Caco-2 (cell line): ENCODE results near the gene CERS6. TPM values are rescaled to one million over a fixed set of nuclear protein-coding genes. Genes with fewer than 3 reads are reported as not detected.
"Not testable (repeated sequence)": the region's sequence is repeated elsewhere in the genome, so short reads cannot be mapped to it uniquely, and the experiment has no call there.

ENCODE experiments used
- BruUV-seq: library from RNA; stranded (reverse); fragments of 400-500 nt; replicated peaks from 2 replicates; lab custom pipeline; 2021; lab: Mats Ljungman, UMichigan
- CTCF ChIA-PET: fragments of 300-600 bp; sonication (Branson Sonifier 250); formaldehyde crosslinking; loops from one replicate; lab custom pipeline; 2022; ENCODE audit warnings: antibody characterized with exemption; lab: Charles Lee
- POLR2A ChIA-PET: fragments of 300-600 bp; sonication (Branson Sonifier 250); formaldehyde crosslinking; loops from one replicate; lab custom pipeline; 2022; ENCODE audit warnings: antibody characterized with exemption; lab: Charles Lee
- DNase-seq, 2 experiments: peaks; one replicate each; pipeline versions ENCODE4 v3.0.0 to v3.0.0-alpha.2; 2020 to 2022
- H3K27me3 ChIP-seq: replicated peaks from 2 replicates; pipeline ENCODE4 v1.6.0; 2011; ENCODE audit warnings: low read length; ENCODE audit not compliant: control insufficient read depth, insufficient read depth
- H3K36me3 ChIP-seq: 2 replicates; pipeline ENCODE4 v1.5.1; 2011; ENCODE audit warnings: low read length; ENCODE audit not compliant: control insufficient read depth, insufficient read depth
- H3K4me1 ChIP-seq: fragments of 250-450 bp; sonication (Bioruptor Pico); 2 replicates; pipeline ENCODE4 v1.5.1; 2020; ENCODE audit warnings: mild to moderate bottlenecking
- H3K4me3 ChIP-seq: 2 replicates; pipeline ENCODE4 v1.5.1; 2011; ENCODE audit warnings: low read depth, mild to moderate bottlenecking, control low read depth, low read length
- H3K9me3 ChIP-seq: fragments of 250-450 bp; sonication (Bioruptor Pico); 2 replicates; pipeline ENCODE4 v1.5.1; 2020; ENCODE audit warnings: mild to moderate bottlenecking, moderate library complexity
- H3K27ac Mint-ChIP-seq: one replicate; pipeline ENCODE4 v1.8.0; 2022; ENCODE audit warnings: mixed read lengths; ENCODE audit not compliant: unreplicated experiment
- H3K27me3 Mint-ChIP-seq: one replicate; pipeline ENCODE4 v1.8.0; 2022; ENCODE audit warnings: mixed read lengths; ENCODE audit not compliant: insufficient read depth, unreplicated experiment
- H3K36me3 Mint-ChIP-seq: one replicate; pipeline ENCODE4 v1.8.0; 2022; ENCODE audit warnings: mild to moderate bottlenecking, mixed read lengths; ENCODE audit not compliant: insufficient read depth, unreplicated experiment
- H3K4me1 Mint-ChIP-seq: one replicate; pipeline ENCODE4 v1.8.0; 2022; ENCODE audit warnings: low read depth, mixed read lengths; ENCODE audit not compliant: unreplicated experiment
- H3K4me3 Mint-ChIP-seq: one replicate; pipeline ENCODE4 v1.8.0; 2022; ENCODE audit warnings: mild to moderate bottlenecking, moderate library complexity, mixed read lengths; ENCODE audit not compliant: unreplicated experiment
- H3K9me3 Mint-ChIP-seq: one replicate; pipeline ENCODE4 v1.8.0; 2022; ENCODE audit warnings: mixed read lengths; ENCODE audit not compliant: unreplicated experiment
- CTCF ChIP-seq, 2 experiments: fragments of 200-600 bp in 1 of 2; IDR thresholded peaks; 1 replicate in 1 of 2; 2 replicates in 1 of 2; pipeline versions ENCODE4 v1.5.1 to v1.8.0; 2011 to 2022; ENCODE audit warnings: antibody characterized with exemption in 1 of 2, control low read depth in 1 of 2, inconsistent platforms in 1 of 2, low read depth in 1 of 2, low read length in 1 of 2, mild to moderate bottlenecking in 1 of 2, moderate library complexity in 1 of 2; ENCODE audit not compliant: insufficient read depth in 1 of 2, severe bottlenecking in 1 of 2, unreplicated experiment in 1 of 2
- intact Hi-C: fragments of 100-400 bp; cut with micrococcal nuclease; formaldehyde crosslinking; loops from one replicate; pipeline ENCODE4 v1.10.0; 2022; ENCODE audit not compliant: unreplicated experiment
- total RNA-seq: library from RNA; stranded (reverse); gene quantifications from 2 replicates; pipeline ENCODE4 v1.2.3, GENCODE V29; 2022

CERS6 gene
- total RNA-seq, 1 experiment from 2014 or later: 32.7 TPM

DNA sequence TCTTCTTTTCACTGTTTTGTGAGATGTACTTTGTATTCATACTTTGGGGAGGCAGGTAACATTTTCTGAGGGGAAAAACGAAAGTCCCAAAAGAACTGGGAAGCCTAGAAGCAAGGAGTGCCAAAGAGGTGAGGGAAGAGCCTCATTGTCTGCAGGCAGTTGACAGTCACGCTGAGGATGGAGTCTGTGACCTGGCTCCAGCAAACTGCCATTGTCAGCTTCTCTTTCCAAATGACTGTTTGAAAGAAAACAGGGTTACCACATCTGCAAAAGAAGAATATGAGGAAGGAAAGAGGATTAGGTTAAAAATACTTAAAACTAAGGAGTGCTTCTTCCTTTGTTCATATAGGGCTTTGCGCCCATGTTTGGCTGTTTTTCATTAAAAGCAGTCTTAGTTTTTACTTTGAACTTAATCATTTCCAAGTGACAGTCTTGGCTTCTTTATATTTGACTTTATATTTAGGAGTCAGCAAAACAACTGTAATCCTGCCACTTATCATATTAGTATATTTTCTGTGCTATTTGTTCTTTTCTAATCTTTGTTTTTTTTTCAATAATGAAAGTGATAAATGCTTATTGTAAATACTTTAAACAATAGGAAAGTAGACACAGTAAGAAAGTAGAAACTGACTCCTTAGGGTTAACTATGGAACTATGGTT is 35.0 kb downstream of the CERS6 start:
- Mint-ChIP-seq H3K9me3 (no peaks in the 10 kb centered on the region), H3K27ac (peak overlapping the region; percentile 56), H3K4me1 (peaks cover 62% of the 10 kb centered on the region), H3K27me3 (no peaks in the 10 kb centered on the region), H3K4me3 (no peak overlapping the region), H3K36me3 (no peaks in the 10 kb centered on the region)
- DNase-seq: no peak
- intact Hi-C loops: loop anchor here (1.0 to 5.0 kb wide), 2 partner anchors 13 to 216 kb away; no protein-coding TSS in a partner anchor
- BruUV-seq: no TSS peak
- Histone ChIP-seq H3K36me3 (no peaks in the 10 kb centered on the region), H3K9me3 (no peaks in the 10 kb centered on the region), H3K4me3 (no peak overlapping the region), H3K27me3 (no peaks in the 10 kb centered on the region), H3K4me1 (peaks cover 51% of the 10 kb centered on the region)
- ChIA-PET CTCF (no interaction called here), POLR2A (no interaction called here)
- no peak for TF ChIP-seq CTCF (IDR thresholded peaks at IDR 0.05; ENCODE audit: insufficient read depth in 1 of 2, low read depth in 1 of 2, low read length in 1 of 2, severe bottlenecking in 1 of 2, unreplicated experiment in 1 of 2)

DNA sequence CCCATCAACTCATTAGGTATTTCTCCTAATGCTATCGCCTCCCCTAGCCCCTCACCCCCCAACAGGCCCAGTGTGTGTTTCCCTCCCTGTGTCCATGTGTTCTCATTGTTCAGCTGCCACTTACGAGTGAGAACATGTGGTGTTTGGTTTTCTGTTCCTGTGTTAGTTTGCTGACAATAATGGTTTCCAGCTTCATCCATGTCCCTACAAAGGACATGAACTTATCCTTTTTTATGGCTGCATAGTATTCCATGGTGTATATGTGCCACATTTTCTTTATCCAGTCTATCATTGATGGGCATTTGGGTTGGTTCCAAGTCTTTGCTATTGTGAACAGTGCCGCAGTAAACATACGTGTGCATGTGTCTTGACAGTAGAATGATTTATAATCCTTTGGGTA is 35.7 kb downstream of the CERS6 start:
- BruUV-seq, H3K9me3 ChIP-seq, H3K36me3 ChIP-seq, H3K9me3 Mint-ChIP-seq, DNase-seq, H3K27me3 Mint-ChIP-seq, CTCF ChIA-PET, H3K27me3 ChIP-seq, H3K27ac Mint-ChIP-seq, H3K4me3 ChIP-seq, H3K36me3 Mint-ChIP-seq, POLR2A ChIA-PET, H3K4me3 Mint-ChIP-seq: not testable (repeated sequence)
- intact Hi-C loops: loop anchor here (2.0 to 5.0 kb wide), 2 partner anchors 35 to 216 kb away; partner anchors contain the start of gene CERS6
- peaks cover 48% of the 10 kb centered on the region for H3K4me1 ChIP-seq
- H3K4me1 Mint-ChIP-seq: peaks cover 56% of the 10 kb centered on the region

DNA sequence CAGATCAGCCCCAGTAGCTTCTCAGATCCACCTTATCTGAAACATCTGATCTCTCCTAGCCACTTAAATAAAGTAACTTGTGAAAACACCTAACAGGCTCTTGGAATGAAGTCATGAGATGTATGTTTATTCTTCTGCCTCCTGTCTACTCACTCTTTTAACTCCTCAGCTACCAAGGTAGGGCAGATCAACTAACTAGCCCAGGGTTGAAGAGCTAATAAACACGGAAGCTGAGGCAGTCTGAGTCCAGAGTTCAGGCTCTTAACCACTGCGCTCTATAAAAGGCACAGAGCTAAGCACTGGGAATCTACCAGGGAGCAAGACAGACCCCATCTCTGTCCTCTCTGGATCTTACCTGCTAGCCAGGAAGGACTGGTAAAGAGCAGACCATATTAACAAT is 37.1 kb downstream of the CERS6 start:
- POLR2A ChIA-PET, H3K36me3 Mint-ChIP-seq, BruUV-seq, H3K36me3 ChIP-seq, H3K9me3 ChIP-seq, H3K27me3 ChIP-seq, H3K9me3 Mint-ChIP-seq, H3K27me3 Mint-ChIP-seq, H3K4me3 ChIP-seq: not testable (repeated sequence)
- peak overlapping the region; percentile 56 for H3K4me3 Mint-ChIP-seq
- H3K27ac Mint-ChIP-seq: peak overlapping the region; percentile 76
- H3K4me1 Mint-ChIP-seq: peaks cover 59% of the 10 kb centered on the region
- H3K4me1 ChIP-seq: peaks cover 46% of the 10 kb centered on the region
- intact Hi-C loops: loop anchor here (2.0 to 5.0 kb wide), 2 partner anchors 36 to 214 kb away; partner anchors contain the start of gene CERS6
- CTCF ChIA-PET: interaction anchor here (1.1 to 1.6 kb wide), 3 partner anchors 15 to 212 kb away, joined by 3 to 4 read pairs (median 4); no protein-coding TSS in a partner anchor
- DNase-seq: peak; percentile 41 to 46

- Histone ChIP-seq H3K36me3 (no peaks in the 10 kb centered on the region; the same call in 1 of the 2 replicates), H3K27me3 (no peaks in the 10 kb centered on the region), H3K9me3 (peaks cover under 1% of the 10 kb centered on the region; the same call in 1 of the 2 replicates), H3K4me1 (peaks cover 46% of the 10 kb centered on the region), H3K4me3 (no peak overlapping the region)
- ChIA-PET POLR2A (no interaction called here), CTCF (interaction anchor here (0.6 to 1.6 kb wide), 4 partner anchors 16 to 211 kb away, joined by 3 to 4 read pairs (median 4); no protein-coding TSS in a partner anchor)
- no peak overlapping the region for H3K27ac Mint-ChIP-seq
- peaks cover 55% of the 10 kb centered on the region for H3K4me1 Mint-ChIP-seq
- peaks cover 14% of the 10 kb centered on the region for H3K36me3 Mint-ChIP-seq
- H3K4me3 Mint-ChIP-seq: no peak overlapping the region
- intact Hi-C loops: loop anchor here (2.0 to 5.0 kb wide), 2 partner anchors 147 to 213 kb away; no protein-coding TSS in a partner anchor
- DNase-seq: peak; percentile 46 to 55
- H3K27me3 Mint-ChIP-seq: no peaks in the 10 kb centered on the region
- peaks cover 9% of the 10 kb centered on the region for H3K9me3 Mint-ChIP-seq
- TF ChIP-seq CTCF (IDR thresholded peaks at IDR 0.05; ENCODE audit: insufficient read depth in 1 of 2, low read depth in 1 of 2, low read length in 1 of 2, severe bottlenecking in 1 of 2, unreplicated experiment in 1 of 2): peak; percentile 45 to 53
- BruUV-seq: no TSS peak
These were observed 38.2 kb downstream of the CERS6 start for GRCh38 chr2:168494190-168494711.
